ENCODE measurements around the gene LCMT2.

Gene LCMT2

DNA sequence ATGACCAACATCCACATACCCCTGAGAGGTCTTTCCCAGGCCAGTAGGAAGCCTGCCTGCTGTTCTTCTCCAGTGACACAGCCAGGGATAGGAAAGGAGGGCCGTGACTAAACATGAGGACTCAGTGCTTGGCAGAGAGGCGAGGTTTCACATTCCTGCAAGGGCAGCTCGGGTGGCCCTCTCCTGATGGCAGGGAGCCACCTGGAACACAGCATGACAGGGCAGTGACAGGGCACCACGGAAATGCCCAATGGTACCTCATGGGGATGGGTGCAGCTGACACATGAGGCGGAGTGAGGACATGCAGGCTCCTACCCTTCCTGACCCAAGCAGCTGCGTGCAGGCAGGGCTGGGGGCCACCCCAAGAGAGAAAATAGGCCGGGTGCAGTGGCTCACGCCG, 56.2 kb downstream of the LCMT2 start:
- no peak for DNase-seq (ENCODE audit: low read depth in 2 of 2)

Data from stimulated activated CD4-positive, alpha-beta T cell treated with anti-CD3 and anti-CD28 coated beads, Interleukin-15, amount 100 ng/mL, for 48 hours (primary cell).